ENCODE data around the gene KLHL29.

Gene KLHL29

GRCh38 chr2:23659328-23659727 lies 274.3 kb downstream of the KLHL29 start:
- DNase-seq (ENCODE audit: low spot score), result no peak

GRCh38 chr2:23659773-23660172 lies 274.8 kb downstream of the KLHL29 start:
- no peak for DNase-seq (ENCODE audit: low spot score)

GRCh38 chr2:23660237-23660636 lies 275.3 kb downstream of the KLHL29 start:
- DNase-seq (ENCODE audit: low spot score), result no peak

DNA sequence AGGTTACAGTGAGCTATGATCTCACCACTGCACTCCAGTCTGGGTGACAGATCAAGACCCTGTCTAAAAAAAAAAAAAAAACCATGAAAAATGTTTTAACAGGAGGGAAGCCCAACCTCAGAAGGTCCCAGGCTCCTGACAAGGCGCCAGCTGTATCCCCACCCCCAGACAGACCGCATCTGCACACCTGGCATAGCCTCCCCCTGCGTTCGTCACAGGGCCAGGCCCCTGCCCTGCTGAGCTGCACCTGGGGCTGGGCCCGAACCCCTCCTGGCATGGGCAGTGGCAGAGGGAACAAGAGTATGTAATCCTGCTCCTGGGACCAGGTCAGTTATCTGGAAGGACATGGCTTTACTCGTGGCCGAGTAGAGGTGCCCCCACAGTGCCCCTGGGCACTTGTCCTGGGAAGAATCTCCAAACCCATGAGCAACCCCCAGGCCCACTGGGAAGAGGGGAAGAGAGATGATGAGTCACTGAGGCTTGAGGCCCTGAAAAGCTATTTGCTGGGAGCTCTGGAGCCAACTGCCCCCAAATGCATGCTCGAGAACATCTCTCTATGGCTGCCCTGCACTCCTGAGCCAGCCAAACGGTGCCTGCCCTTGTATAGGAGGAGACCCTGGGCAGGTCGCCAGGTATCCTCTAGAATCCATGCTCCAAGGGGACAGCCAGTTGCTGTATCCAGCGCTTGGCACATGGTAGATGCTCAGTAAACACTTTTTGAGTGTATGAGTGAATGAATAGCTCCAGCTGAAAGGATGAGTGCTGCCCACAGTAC lies 276.5 kb downstream of the KLHL29 start:
- no peak for DNase-seq (ENCODE audit: low spot score)

DNA sequence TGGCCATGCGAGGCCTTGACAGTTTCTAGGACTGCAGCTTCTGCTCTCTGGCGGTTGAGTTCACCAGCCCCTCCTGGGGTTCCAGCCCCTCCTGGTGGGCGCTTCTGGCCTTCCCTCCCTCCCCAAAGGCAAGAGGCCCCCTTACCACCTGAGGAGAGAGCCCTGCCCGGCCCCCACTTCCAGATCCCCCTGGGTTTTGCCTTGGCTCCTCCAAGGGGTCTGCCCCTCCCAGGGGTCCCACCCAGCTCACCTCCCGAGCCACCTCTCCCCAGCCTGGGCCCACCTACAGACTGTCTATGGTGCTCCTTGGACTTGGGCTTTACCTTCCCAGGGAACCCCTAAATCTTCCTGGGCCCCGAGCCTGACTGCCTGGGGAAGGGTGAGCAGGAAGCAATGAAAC lies 277.5 kb downstream of the KLHL29 start:
- no peak for DNase-seq (ENCODE audit: low spot score)

- DNase-seq (ENCODE audit: low spot score), result no peak
Measured at GRCh38 chr2:23662941-23663920, 278.3 kb downstream of the KLHL29 start.

- no peak for DNase-seq (ENCODE audit: low spot score)
Measured at GRCh38 chr2:23664066-23664788, 279.2 kb downstream of the KLHL29 start.

DNA sequence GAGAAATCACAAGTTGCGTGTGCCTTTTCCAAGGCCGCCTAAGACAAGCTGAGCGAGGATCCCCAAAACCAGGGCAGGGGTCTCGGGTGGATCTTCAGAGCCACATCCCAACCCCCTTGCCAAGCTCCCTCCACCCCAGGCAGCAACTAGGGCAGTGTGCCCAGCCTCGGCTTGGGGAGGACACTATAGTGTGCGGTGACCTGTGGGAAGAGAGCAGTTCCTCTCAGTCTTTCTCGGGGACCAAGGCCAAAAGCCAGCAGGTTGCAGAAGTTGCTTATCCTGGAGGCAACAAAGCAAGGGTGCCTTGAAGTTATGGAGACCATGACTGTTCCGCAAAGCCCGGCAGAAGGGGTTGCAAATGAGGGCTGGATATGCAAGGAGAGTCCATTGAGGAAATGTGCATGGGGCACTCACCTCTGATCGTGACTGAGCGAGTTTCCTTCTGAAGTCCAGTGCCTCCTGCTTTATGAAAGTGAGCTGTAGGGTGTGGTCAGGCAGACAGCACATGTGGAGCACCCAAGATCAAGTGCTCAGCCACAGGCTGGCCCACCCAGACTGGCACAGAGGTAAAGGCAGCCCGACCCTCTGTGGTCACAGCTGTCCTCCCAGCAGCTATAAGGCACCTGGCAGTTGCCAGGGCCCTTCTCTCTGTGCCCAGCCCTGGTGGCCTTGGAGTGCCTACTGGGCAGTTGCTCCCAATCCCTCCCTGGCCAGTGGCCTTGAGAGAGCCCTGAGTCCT lies 281.4 kb downstream of the KLHL29 start:
- no peak for DNase-seq (ENCODE audit: low spot score)

DNA sequence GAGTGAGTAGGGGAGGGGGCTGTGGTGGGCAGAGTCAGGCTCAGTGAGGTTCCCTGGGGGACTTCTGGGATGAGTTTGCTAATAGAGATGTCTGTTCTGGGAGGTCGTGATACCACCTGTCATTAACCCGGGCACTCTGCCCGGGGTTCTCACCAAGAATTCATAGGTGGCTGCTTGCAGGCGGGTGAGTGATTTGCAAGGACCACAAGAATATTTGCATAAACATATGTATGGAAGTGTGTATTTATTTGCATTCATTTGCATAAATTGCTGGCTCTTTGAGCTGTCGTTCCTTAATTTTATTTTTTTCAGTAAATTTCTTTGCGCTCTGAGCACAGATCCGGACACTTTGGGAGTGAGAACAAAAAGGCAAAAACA lies 282.0 kb downstream of the KLHL29 start:
- DNase-seq (ENCODE audit: low spot score), result no peak

DNA sequence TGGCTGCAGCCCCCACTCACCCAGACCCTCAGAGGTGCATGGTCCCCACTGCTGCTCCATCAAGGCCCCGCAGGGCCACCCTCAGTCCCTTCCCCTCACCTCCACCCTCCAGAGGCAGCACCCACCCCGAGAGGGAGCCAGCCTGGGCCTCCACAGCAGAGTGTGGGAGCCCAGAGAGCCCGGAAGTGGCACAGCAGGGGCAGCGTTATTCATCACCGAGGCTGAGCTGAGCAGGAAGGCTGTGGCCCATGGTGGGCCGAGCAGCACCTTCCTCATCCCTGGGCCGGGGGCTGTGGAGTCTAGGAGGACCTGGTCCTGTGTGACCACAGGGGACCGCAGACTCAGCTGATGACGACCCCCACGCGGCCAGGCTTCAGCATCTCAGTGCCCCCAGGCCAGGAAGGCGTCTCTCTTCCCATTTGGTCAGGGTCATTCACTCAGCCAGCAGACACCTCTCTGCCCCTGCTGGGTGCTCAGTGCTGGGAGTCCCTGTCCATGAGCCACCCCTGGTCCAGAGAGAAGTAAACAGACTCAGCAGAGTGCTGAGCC lies 283.9 kb downstream of the KLHL29 start:
- no peak for DNase-seq (ENCODE audit: low spot score)

- no peak for DNase-seq (ENCODE audit: low spot score)
Measured at GRCh38 chr2:23669413-23670244, 284.6 kb downstream of the KLHL29 start.

DNA sequence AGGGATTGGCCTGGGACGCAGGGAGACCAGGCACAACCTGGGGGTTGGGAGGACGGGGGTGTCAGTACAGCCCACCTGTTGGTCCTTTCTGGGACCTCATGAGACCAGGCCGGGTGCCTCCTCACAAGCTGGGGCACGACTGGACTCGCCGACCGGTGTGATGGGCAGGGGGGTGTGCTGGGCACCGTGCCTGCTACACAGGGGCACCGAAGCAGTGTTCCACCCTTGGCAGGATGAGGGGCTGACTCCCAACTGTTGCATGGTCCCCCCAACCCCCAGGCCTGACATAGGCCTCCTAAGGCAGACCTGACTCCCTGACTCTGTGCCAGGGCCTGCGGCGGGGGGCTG lies 285.2 kb downstream of the KLHL29 start:
- no peak for DNase-seq (ENCODE audit: low spot score)

- DNase-seq (ENCODE audit: low spot score), result no peak
Measured at GRCh38 chr2:23673082-23673481, 288.1 kb downstream of the KLHL29 start.

DNA sequence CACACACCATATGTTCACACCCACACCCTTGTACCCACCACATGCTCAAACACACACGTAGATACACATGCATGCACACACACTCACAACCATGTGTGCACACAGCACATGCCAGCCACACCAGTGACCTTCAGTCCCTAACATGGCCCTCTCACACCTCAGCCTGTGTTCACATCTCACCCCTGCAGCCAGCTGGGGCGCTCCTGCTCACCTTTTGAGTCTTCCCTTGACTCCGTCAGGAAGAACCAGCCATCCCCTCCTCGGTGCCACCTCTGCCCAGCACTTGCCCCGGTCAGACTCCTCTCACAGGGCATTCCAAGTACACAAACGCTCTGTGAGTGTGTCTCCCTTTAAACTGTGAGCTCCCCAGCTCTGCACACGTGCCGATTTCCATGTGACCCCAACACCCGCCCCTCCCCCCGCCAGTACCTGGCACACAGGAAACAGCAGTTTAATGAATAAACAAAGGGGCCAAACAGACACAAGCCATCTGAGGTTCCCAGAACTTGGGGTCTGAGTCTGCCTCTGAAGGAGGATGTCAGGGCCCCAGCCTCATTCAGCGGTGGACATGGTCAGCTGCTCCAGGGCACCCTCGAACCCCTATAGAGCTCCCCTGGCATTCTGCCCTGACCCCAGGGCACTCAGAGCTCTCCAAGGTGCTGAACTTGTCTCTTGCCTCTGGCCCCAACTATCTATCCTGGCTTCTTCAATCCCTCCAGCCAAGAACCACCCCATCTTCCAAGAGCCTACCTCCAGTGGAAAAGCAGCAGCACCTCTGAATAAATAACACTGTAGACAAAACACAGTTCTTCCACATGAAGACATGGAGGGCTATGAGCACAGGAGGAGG lies 289.1 kb downstream of the KLHL29 start:
- DNase-seq (ENCODE audit: low spot score), result no peak

DNA sequence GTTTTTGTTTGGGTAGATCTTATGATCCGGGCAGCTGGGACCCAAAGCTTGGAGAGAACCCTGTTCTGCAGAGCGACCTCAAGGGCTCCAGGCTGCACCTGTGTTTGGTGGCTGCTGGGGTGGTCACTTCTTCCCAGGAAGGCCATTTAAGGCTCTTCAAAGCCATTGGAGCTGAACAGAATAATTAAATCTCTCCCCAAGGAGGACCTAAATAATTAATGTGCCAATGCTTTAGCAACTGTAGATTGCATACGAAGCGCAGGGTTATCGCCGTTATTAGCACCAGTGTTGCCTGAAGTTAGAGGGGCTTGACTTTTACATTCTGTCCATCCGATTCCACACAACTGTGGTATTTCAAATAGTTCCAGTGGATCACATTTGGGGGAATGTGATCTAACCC lies 290.5 kb downstream of the KLHL29 start:
- no peak for DNase-seq (ENCODE audit: low spot score)

- DNase-seq (ENCODE audit: low spot score), result no peak
Measured at GRCh38 chr2:23677836-23678235, 292.9 kb downstream of the KLHL29 start.

GRCh38 chr2:23679044-23679443 lies 294.1 kb downstream of the KLHL29 start:
- no peak for DNase-seq (ENCODE audit: low spot score)

DNA sequence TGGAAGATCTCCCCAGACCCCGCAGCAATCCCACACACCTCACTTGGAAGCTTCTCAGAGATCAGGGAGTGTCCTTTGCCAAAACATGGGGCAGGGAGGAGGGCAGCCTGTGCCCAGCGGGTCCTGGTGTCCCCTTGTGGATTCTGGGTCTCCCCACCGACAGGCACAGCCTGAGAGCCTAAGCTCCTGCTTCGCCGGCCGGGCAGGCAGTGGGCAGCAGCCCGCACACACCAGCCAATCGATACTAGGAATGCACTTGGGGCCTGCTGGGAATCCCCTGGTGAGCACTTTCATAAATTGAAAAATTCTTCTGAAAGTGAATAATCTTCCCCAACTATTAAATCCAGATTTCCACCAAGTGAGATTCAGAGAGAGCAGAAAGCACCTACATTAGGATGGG lies 296.0 kb downstream of the KLHL29 start:
- DNase-seq (ENCODE audit: low spot score), result no peak

DNA sequence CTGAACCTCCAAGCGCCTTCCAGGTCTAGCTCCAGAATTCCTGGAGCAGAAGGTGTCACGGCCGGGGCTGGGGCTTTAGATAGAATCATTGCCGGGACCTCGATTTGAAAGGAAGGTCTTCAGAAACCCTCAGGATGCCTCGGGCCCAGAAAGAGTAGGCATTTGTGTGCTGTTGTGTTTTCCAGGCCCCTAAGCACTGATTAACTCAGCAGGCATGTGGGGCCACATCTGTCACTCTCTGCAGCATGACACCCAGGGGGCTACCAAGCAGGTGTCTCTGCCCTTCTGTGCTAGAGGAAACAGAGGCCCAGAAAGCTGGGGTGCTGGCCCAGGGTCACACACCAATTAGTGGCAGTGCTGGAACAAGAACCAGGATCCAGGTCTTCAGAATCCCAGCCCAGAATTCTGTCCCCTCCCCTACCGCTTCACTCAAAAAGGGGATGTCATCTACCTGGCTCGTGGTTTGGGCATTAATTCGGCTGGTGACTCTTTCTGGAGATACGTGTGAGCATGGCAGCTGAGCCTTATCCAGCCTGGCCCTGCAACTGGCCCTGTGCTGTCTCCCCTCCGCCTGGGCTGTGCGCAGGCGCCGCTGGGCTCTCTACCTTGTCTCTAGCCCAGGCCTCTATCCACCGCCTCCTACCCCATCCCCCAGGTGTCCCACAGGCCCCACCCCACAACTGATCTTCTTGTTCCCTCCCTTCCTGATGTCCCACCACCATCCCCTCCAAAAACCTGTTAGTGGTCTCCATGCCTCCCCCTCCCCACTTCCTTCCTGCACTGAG lies 296.6 kb downstream of the KLHL29 start:
- DNase-seq (ENCODE audit: low spot score), result no peak
